ENCODE data around the gene RFPL4A. TPM values are rescaled to one million over a fixed set of nuclear protein-coding genes. Genes with fewer than 3 reads are reported as not detected.

RFPL4A gene
- polyA plus RNA-seq, 1 donor from 2014 or later: not detected

GRCh38 chr19:55795021-55795420 lies 36.1 kb downstream of the RFPL4A start:
- H3K9ac ChIP-seq (ENCODE audit: low read length): no peak overlapping the region
- H3K36me3 ChIP-seq (ENCODE audit: insufficient read depth, low read length): no peaks in the 10 kb centered on the region
- no peaks in the 10 kb centered on the region for H3F3A ChIP-seq (ENCODE audit: insufficient read depth, low read length, poor library complexity, severe bottlenecking)
- H4K20me1 ChIP-seq (ENCODE audit: insufficient read depth): no peaks in the 10 kb centered on the region
- no peaks in the 10 kb centered on the region for H3K9me3 ChIP-seq (ENCODE audit: low read length)
- no peaks in the 10 kb centered on the region for H3K27me3 ChIP-seq (ENCODE audit: insufficient read depth, low read depth, low read length)
- no peak for TF ChIP-seq EZH2 (IDR thresholded peaks at IDR 0.05; ENCODE audit: borderline replicate concordance, insufficient read depth, low read length, poor library complexity, severe bottlenecking)
- TF ChIP-seq TAF1 (IDR thresholded peaks at IDR 0.05; ENCODE audit: low read depth): no peak
- TF ChIP-seq REST (IDR thresholded peaks at IDR 0.05; ENCODE audit: borderline replicate concordance): no peak
- TF ChIP-seq POLR2AphosphoS5 (IDR thresholded peaks at IDR 0.05): no peak
- TF ChIP-seq MXI1 (conservative IDR thresholded peaks at IDR 0.05; ENCODE audit: poor library complexity, severe bottlenecking): no peak
- TF ChIP-seq EP300 (conservative IDR thresholded peaks at IDR 0.05; ENCODE audit: poor library complexity, severe bottlenecking): no peak
- no peak for TF ChIP-seq CTCF (IDR thresholded peaks at IDR 0.05; ENCODE audit: poor library complexity, severe bottlenecking)
- no peak for TF ChIP-seq SMC3 (conservative IDR thresholded peaks at IDR 0.05; ENCODE audit: poor library complexity)
- no peak for TF ChIP-seq RAD21 (conservative IDR thresholded peaks at IDR 0.05)
- H3K4me3 ChIP-seq (ENCODE audit: low read length): no peak overlapping the region
- no peak overlapping the region for H3K4me2 ChIP-seq (ENCODE audit: low read length)
- H2AFZ ChIP-seq (ENCODE audit: low read depth, low read length): no peak overlapping the region
- no peak overlapping the region for H3K27ac ChIP-seq (ENCODE audit: low read length)
- no peaks in the 10 kb centered on the region for H3K79me2 ChIP-seq (replicated peaks; ENCODE audit: insufficient read depth, low read length)
- H3K9me2 ChIP-seq (ENCODE audit: insufficient read depth, low read length): no peaks in the 10 kb centered on the region

- no peaks in the 10 kb centered on the region for H3F3A ChIP-seq (ENCODE audit: insufficient read depth, low read length, poor library complexity, severe bottlenecking)
- no peaks in the 10 kb centered on the region for H4K20me1 ChIP-seq (ENCODE audit: insufficient read depth)
- H3K36me3 ChIP-seq (ENCODE audit: insufficient read depth, low read length): no peaks in the 10 kb centered on the region
- no peak overlapping the region for H3K9ac ChIP-seq (ENCODE audit: low read length)
- no peak overlapping the region for H3K4me2 ChIP-seq (ENCODE audit: low read length)
- no peaks in the 10 kb centered on the region for H3K9me3 ChIP-seq (ENCODE audit: low read length)
- no peaks in the 10 kb centered on the region for H3K27me3 ChIP-seq (ENCODE audit: insufficient read depth, low read depth, low read length)
- TF ChIP-seq POLR2AphosphoS5 (IDR thresholded peaks at IDR 0.05) (no peak), REST (IDR thresholded peaks at IDR 0.05; ENCODE audit: borderline replicate concordance) (no peak), CTCF (IDR thresholded peaks at IDR 0.05; ENCODE audit: poor library complexity, severe bottlenecking) (no peak), TAF1 (IDR thresholded peaks at IDR 0.05; ENCODE audit: low read depth) (no peak), RAD21 (conservative IDR thresholded peaks at IDR 0.05) (no peak)
- H2AFZ ChIP-seq (ENCODE audit: low read depth, low read length): no peak overlapping the region
- H3K9me2 ChIP-seq (ENCODE audit: insufficient read depth, low read length): no peaks in the 10 kb centered on the region
- H3K79me2 ChIP-seq (replicated peaks; ENCODE audit: insufficient read depth, low read length): no peaks in the 10 kb centered on the region
- H3K27ac ChIP-seq (ENCODE audit: low read length): no peak overlapping the region
- H3K4me3 ChIP-seq (ENCODE audit: low read length): no peak overlapping the region
Observed at GRCh38 chr19:55801416-55801815, 42.5 kb downstream of the RFPL4A start.
